HepG2 (cell line): Measurements from ENCODE around the gene LSR. TPM values are rescaled to one million over a fixed set of nuclear protein-coding genes. Genes with fewer than 3 reads are reported as not detected.

Experiments
- AFF4 ChIP-seq: sonication (generic); formaldehyde crosslinking; IDR thresholded peaks from 2 replicates; pipeline ENCODE4 v1.4.0; 2020; ENCODE audit warnings: missing genetic modification reagents
- ATF2 ChIP-seq: sonication (generic); formaldehyde crosslinking; IDR thresholded peaks from 2 replicates; pipeline ENCODE4 v1.4.0; 2020; ENCODE audit warnings: missing genetic modification reagents
- MEF2D ChIP-seq: sonication (generic); formaldehyde crosslinking; IDR thresholded peaks from 2 replicates; pipeline ENCODE4 v1.5.1; 2020; ENCODE audit warnings: mild to moderate bottlenecking, missing genetic modification reagents
- NCOA1 ChIP-seq: sonication (generic); formaldehyde crosslinking; IDR thresholded peaks from 2 replicates; pipeline ENCODE4 v1.9.0; 2021; ENCODE audit warnings: missing genetic modification reagents
- PAX8 ChIP-seq: sonication (generic); formaldehyde crosslinking; IDR thresholded peaks from 2 replicates; pipeline ENCODE4 v1.8.0; 2022; ENCODE audit warnings: mild to moderate bottlenecking, missing genetic modification reagents, borderline replicate concordance
- PPARG ChIP-seq: conservative IDR thresholded peaks from 2 replicates; pipeline ENCODE4 v1.6.1; 2016; ENCODE audit warnings: missing biosample characterization, missing genetic modification reagents
- PREB ChIP-seq: sonication (generic); formaldehyde crosslinking; IDR thresholded peaks from 2 replicates; pipeline ENCODE4 v1.4.0; 2020; ENCODE audit warnings: missing genetic modification reagents
- SIX1 ChIP-seq: sonication (generic); formaldehyde crosslinking; IDR thresholded peaks from 2 replicates; pipeline ENCODE4 v1.4.0; 2020; ENCODE audit warnings: missing genetic modification reagents, borderline replicate concordance
- SNAPC2 ChIP-seq: sonication (generic); formaldehyde crosslinking; IDR thresholded peaks from 2 replicates; pipeline ENCODE4 v1.8.1; 2022; ENCODE audit warnings: mild to moderate bottlenecking, missing genetic modification reagents
- ZBTB33 ChIP-seq: sonication (generic); formaldehyde crosslinking; IDR thresholded peaks from 2 replicates; pipeline ENCODE4 v1.4.0; 2020; ENCODE audit warnings: missing genetic modification reagents
- ZNF101 ChIP-seq: sonication (generic); formaldehyde crosslinking; IDR thresholded peaks from 2 replicates; pipeline ENCODE4 v1.4.0; 2020; ENCODE audit warnings: mild to moderate bottlenecking, low read depth, missing genetic modification reagents, borderline replicate concordance
- ZNF276 ChIP-seq: sonication (generic); formaldehyde crosslinking; IDR thresholded peaks from 2 replicates; pipeline ENCODE4 v1.4.0; 2020; ENCODE audit warnings: mild to moderate bottlenecking, low read depth, missing genetic modification reagents
- ZNF292 ChIP-seq: sonication (generic); formaldehyde crosslinking; IDR thresholded peaks from 2 replicates; pipeline ENCODE4 v1.8.1; 2022; ENCODE audit warnings: mild to moderate bottlenecking, low read depth, missing genetic modification reagents, borderline replicate concordance
- ZNF343 ChIP-seq: sonication (generic); formaldehyde crosslinking; IDR thresholded peaks from 2 replicates; pipeline ENCODE4 v1.4.0; 2020; ENCODE audit warnings: mild to moderate bottlenecking, missing genetic modification reagents
- ZNF605 ChIP-seq: sonication (generic); formaldehyde crosslinking; IDR thresholded peaks from 2 replicates; pipeline ENCODE4 v1.8.0; 2022; ENCODE audit warnings: mild to moderate bottlenecking, missing genetic modification reagents
- ZNF720 ChIP-seq: sonication (generic); formaldehyde crosslinking; IDR thresholded peaks from 2 replicates; pipeline ENCODE4 v1.4.0; 2020; ENCODE audit warnings: missing genetic modification reagents
- ZNF747 ChIP-seq: sonication (generic); formaldehyde crosslinking; IDR thresholded peaks from 2 replicates; pipeline ENCODE4 v1.8.1; 2023; ENCODE audit warnings: missing genetic modification reagents, mild to moderate bottlenecking, borderline replicate concordance
- ZNF775 ChIP-seq: sonication (generic); formaldehyde crosslinking; IDR thresholded peaks from 2 replicates; pipeline ENCODE4 v1.4.0; 2020; ENCODE audit warnings: missing genetic modification reagents, mild to moderate bottlenecking, moderate library complexity, borderline replicate concordance
- polyA plus RNA-seq, 8 experiments: library from polyadenylated mRNA; depleted of rRNA in 3 of 8; stranded (reverse) in 7 of 8; unstranded in 1 of 8; fragments of >200 nt; fragmentation: Illumina TruSeq in 4 of 8; extraction: Trizol in 4 of 8; gene quantifications; 2 replicates each; pipeline versions ENCODE4 v1.2.1 to v1.2.3, GENCODE V29; 2011 to 2016; ENCODE audit warnings: low read depth in 4 of 8, missing spikeins in 1 of 8, mixed read lengths in 1 of 8; ENCODE audit not compliant: insufficient read depth in 1 of 8
- total RNA-seq, 5 experiments: library from RNA; depleted of rRNA; stranded (reverse); fragments of >200 nt; fragmentation: Illumina TruSeq; extraction: Trizol; gene quantifications; 2 replicates each; pipeline ENCODE4 v1.2.3, GENCODE V29; 2016; ENCODE audit warnings: low read depth in 1 of 5

The LSR gene
- total and polyA plus RNA-seq, 2 of the 13 experiments (the other 11 are each of a cell fraction or from before 2014, with no cell fraction given) = 29.2 to 79.2 TPM

- TF ChIP-seq PAX8 (CRISPR knock-in tag) (0 out of 2 replicates have a peak, but pooled peaks have one; percentile 48), ZNF720 (CRISPR knock-in tag) (no peak), ZBTB33 (peak; percentile 82), ZNF343 (CRISPR knock-in tag) (peak; percentile 46; the same call in 1 of the 2 replicates), SIX1 (no peak), ATF2 (CRISPR knock-in tag) (peak; percentile 61; the same call in 1 of the 2 replicates), AFF4 (CRISPR knock-in tag) (no peak), PPARG (CRISPR knock-in tag) (0 out of 2 replicates have a peak, but pooled peaks have one; percentile 49), ZNF101 (CRISPR knock-in tag) (no peak), ZNF292 (CRISPR knock-in tag) (peak; percentile 89), SNAPC2 (CRISPR knock-in tag) (0 out of 2 replicates have a peak, but pooled peaks have one; percentile 37), MEF2D (CRISPR knock-in tag) (no peak), ZNF747 (no peak), PREB (CRISPR knock-in tag) (no peak), ZNF276 (CRISPR knock-in tag) (peak; percentile 47; the same call in 1 of the 2 replicates), NCOA1 (0 out of 2 replicates have a peak, but pooled peaks have one; percentile 40), ZNF775 (CRISPR knock-in tag) (no peak), ZNF605 (no peak)
Observed at GRCh38 chr19:35279985-35280821, 31.4 kb downstream of the LSR start (continued).
